ENCODE results near the gene PPP2R2C. TPM values are rescaled to one million over a fixed set of nuclear protein-coding genes. Genes with fewer than 3 reads are reported as not detected.

PPP2R2C gene
- total RNA-seq, 1 experiment from 2014 or later = 8.1 TPM

DNA sequence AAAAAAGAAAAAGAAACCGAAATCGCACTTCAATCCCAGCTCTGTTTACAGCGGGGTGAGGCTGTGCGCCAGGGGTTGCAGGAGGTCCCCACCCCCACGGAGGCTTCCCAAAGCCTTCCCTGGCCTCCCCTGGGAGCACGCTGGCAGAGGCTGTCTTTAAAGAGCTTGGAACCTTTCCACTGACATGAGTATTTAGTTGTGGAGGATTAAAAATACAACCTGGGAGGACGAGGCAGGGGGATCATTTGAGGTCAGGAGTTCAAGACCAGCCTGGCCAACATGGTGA is 69.1 kb downstream of the PPP2R2C start:
- H4K5ac ChIP-seq (ENCODE audit: insufficient read length, low read depth, low read length) = no peak overlapping the region
- H3K27ac ChIP-seq (ENCODE audit: insufficient read length, low read depth, low read length) = no peak overlapping the region
- no CpG with 5 or more reads among the region's 7 CpGs for WGBS (ENCODE audit: extremely low coverage, insufficient read length, low lambda C conversion rate)
- H4K20me1 ChIP-seq (ENCODE audit: control insufficient read depth, insufficient read depth, insufficient read length) = no peaks in the 10 kb centered on the region
- H3K18ac ChIP-seq (ENCODE audit: insufficient read length, low read depth, low read length) = no peak overlapping the region
- DNase-seq = no peak
- H2BK5ac ChIP-seq (ENCODE audit: insufficient read length, low read length) = no peak overlapping the region
- Mint-ChIP-seq H3K9me3 (no peaks in the 10 kb centered on the region; a peak in 1 of 5 replicates), H3K27me3 (ENCODE audit: low read depth) (peaks cover 7% of the 10 kb centered on the region), H3K4me3 (no peak overlapping the region), H3K36me3 (ENCODE audit: insufficient read depth in 1 of 3, low read depth in 3 of 3) (no peaks in the 10 kb centered on the region), H3K27ac (no peak overlapping the region), H3K4me1 (peaks cover 34 to 47% of the 10 kb centered on the region in 2 experiments)
- H2AFZ ChIP-seq (ENCODE audit: low read length) = no peak overlapping the region
- no peak overlapping the region for H3K9ac ChIP-seq (ENCODE audit: extremely low read depth, insufficient read length, low read length)
- H2BK15ac ChIP-seq (ENCODE audit: low read depth, low read length) = no peak overlapping the region
- H3K27me3 ChIP-seq (ENCODE audit: insufficient read depth, low read length) = no peaks in the 10 kb centered on the region
- no peak overlapping the region for H3K14ac ChIP-seq (ENCODE audit: insufficient read depth, low read length)
- H3K79me1 ChIP-seq (ENCODE audit: insufficient read depth, low read depth, low read length, poor library complexity, severe bottlenecking) = no peaks in the 10 kb centered on the region
- no peak overlapping the region for H3K4me2 ChIP-seq (ENCODE audit: insufficient read depth, insufficient read length, low read length)
- H2BK12ac ChIP-seq (ENCODE audit: insufficient read length, low read depth, low read length) = no peak overlapping the region
- H3K4me1 ChIP-seq (ENCODE audit: insufficient read depth, low read length) = no peaks in the 10 kb centered on the region; the same call in 1 of the 2 replicates
- no peaks in the 10 kb centered on the region for H3K9me3 ChIP-seq (ENCODE audit: control insufficient read depth, low read depth, low read length)
- H4K91ac ChIP-seq (ENCODE audit: insufficient read length, low read depth, low read length) = no peak overlapping the region
- H3K79me2 ChIP-seq (ENCODE audit: insufficient read depth, low read length) = no peaks in the 10 kb centered on the region
- H3T11ph ChIP-seq (ENCODE audit: low read length) = no peak overlapping the region
- TF ChIP-seq, protein P1, sequence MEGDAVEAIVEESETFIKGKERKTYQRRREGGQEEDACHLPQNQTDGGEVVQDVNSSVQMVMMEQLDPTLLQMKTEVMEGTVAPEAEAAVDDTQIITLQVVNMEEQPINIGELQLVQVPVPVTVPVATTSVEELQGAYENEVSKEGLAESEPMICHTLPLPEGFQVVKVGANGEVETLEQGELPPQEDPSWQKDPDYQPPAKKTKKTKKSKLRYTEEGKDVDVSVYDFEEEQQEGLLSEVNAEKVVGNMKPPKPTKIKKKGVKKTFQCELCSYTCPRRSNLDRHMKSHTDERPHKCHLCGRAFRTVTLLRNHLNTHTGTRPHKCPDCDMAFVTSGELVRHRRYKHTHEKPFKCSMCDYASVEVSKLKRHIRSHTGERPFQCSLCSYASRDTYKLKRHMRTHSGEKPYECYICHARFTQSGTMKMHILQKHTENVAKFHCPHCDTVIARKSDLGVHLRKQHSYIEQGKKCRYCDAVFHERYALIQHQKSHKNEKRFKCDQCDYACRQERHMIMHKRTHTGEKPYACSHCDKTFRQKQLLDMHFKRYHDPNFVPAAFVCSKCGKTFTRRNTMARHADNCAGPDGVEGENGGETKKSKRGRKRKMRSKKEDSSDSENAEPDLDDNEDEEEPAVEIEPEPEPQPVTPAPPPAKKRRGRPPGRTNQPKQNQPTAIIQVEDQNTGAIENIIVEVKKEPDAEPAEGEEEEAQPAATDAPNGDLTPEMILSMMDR (conservative IDR thresholded peaks at IDR 0.05) = no peak
- no peaks in the 10 kb centered on the region for H3K23me2 ChIP-seq (ENCODE audit: insufficient read length, low read depth, low read length, poor library complexity, severe bottlenecking)
- H3K56ac ChIP-seq (ENCODE audit: insufficient read length, low read depth, low read length) = no peak overlapping the region
- no peak overlapping the region for H3K23ac ChIP-seq (ENCODE audit: insufficient read length, low read depth, low read length)
- H2BK120ac ChIP-seq (ENCODE audit: low read depth, low read length, poor library complexity, severe bottlenecking) = no peak overlapping the region
- no peak overlapping the region for H4K8ac ChIP-seq (replicated peaks; ENCODE audit: insufficient read length, low read depth, low read length)
- H2BK20ac ChIP-seq (ENCODE audit: low read depth, low read length, poor library complexity, severe bottlenecking) = no peak overlapping the region
- H2AK5ac ChIP-seq (ENCODE audit: insufficient read length, low read length) = no peak overlapping the region
- H3K4ac ChIP-seq (ENCODE audit: low read depth, low read length) = no peak overlapping the region

Measured in H9 (cell line).